Activated CD8-positive, alpha-beta memory T cell treated with anti-CD3 and anti-CD28 coated beads, Interleukin-2, amount 50 U/mL, for 4 hours (primary cell): ENCODE data around the gene SFTPD.
"Not testable (repeated sequence)": the region's sequence is repeated elsewhere in the genome, so short reads cannot be mapped to it uniquely, and the experiment has no call there.

Experiments used
- DNase-seq: peaks from one replicate; pipeline ENCODE4 v3.0.0-alpha.2; 2020

The SFTPD gene

DNA sequence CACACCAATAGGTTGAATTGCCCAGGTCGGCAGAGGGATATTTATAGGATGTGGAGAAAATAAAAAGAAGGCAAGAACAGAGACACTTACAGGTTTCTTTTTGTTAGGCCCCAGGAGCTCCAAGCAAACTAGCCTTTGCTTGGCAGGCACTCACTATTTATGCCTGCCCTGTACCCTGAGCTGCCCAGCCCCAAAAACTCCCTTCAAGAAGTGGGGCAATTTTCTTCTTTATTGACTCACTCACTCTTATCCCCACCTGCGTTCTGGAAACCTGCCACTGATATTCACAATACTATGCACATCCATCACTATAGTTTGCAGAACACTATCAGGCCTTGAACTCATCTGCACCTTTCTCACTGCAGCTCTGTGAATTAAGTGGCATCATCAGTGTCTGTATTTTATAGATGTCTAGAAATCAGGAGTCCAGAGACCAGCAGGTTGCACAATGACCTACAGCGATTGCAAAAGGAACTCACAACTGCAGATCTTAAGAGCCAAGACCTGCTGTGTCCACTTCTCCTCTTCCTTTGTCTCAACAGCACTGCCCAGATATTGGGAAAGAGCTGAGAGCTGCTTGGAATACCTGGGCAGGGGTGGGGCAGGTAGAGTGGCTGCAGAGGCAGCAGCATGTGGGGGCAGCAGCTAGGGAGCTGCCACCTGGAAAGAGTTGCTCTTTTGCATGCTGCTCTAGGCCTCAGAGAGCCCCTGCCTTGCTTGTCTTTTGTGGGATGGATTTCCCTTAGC lies at the start of gene SFTPD:
TSS of gene SFTPD (minus strand) at position 130 of the 747 bp plus-strand sequence. CDS start 2,446 bp downstream, outside the sequence.
- DNase-seq, result no peak

DNA sequence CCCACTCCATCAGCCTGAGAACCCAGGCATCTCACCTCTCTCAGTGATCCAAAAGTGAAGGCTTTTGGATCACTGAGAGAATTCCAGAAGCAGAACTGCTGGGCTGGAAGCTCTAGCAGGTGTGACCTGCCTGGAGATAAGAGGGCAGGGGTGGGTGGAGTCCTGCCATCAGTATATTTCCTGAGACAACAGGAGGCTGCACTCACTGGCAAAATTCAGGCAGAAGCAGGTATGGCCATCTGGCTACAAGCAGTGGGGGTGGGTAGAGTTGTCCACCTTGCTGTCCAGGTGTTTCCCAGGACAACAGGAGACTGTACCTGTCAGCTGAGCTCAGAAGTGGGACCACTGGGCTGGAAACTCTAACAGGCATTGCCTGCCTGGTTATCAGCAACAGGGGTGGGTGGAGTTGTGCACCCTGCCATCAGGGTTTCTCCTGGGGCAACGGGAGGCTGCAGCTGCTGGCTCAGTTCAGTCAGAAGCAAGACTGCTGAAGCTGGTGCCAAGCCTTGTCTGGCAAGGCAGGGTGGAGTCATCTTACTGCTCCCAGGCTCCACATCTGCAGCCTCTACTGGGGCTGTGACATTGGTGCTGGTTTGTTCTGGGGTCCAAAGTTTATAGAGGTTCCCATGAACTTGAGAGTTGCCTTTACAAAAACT lies 47.2 kb upstream of the SFTPD start:
- no peak for DNase-seq

DNA sequence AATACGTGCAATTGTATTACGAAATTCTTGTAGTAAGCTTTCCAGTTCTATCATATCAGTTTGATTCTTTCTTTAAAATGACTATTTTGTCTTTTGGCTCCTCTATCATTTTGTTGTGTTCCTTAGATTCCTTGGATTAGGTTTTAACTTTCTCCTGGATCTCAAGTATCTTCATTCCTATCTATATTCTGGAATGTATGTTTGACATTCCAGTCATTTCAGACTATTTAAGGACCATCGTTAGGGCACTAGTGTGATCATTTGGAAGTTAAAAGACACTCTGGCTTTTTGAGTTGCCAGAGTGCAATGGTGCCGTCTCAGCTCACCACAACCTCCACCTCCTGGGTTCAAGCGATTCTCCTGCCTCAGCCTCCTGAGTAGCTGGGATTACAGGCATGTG lies 45.7 kb upstream of the SFTPD start:
- no peak for DNase-seq

DNA sequence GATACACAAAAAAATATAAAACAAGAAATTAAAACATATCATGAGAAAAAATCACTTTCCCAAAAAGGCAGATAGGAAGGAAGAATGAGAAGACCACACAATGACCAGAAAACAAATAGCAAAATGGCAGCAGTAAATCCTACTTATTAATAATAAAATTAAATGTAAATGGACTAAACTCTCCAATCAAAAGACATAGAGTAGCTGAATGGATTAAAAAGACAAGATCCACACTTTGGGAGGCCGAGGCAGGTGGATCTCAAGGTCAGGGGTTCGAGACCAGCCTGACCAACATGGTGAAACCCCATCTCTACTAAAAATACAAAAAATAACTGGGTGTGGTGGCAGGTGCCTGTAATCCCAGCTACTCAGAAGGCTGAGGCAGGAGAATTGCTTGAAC lies 39.3 kb upstream of the SFTPD start:
- not testable (repeated sequence) for DNase-seq

DNA sequence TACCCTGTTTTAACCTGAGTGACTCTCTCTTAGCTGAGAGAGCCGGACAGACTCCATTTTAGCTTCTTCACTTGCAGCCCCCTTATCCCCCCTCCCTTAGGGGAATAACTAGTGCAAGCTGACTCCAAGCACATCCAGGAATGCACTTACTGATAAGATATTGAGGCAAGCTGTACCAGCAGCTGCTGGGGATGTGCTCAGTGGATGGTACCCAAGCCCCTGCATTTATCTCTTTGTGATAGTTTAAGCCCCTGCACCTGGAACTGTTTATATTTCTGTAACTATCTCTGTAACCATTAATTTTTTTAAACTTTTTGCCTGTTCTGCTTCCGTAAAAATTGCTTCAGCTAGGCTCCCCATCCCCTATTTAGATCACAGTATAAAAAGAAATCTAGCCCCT lies 37.8 kb upstream of the SFTPD start:
- DNase-seq, result not testable (repeated sequence)

DNA sequence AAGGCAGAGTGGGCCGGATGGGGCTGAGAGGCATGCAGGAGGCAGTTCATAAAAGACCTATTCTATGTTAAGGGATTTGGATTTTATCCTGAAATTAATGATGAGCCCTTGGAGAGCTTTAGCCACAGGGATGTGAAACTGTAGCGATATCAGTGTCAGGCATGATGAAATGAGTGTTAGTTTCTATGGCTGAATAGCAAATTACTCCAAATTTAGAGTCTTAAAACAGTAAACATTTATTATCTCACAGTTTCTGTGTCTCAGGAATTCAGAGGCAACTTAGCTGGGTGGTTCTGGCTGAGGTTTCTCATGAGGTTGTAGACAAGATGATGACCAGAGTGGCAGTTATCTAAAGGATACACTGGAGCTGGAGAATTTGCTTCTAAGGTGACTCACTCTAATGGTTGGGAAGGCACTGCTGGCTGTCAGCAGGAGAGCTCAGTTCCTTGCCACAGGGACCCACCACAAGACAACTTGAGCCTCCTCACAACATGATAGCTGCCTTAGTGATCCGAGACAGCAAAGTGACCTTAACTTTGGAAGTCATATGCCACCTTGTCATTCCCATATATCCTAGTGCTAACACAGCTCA lies 36.7 kb upstream of the SFTPD start:
- no peak for DNase-seq

DNA sequence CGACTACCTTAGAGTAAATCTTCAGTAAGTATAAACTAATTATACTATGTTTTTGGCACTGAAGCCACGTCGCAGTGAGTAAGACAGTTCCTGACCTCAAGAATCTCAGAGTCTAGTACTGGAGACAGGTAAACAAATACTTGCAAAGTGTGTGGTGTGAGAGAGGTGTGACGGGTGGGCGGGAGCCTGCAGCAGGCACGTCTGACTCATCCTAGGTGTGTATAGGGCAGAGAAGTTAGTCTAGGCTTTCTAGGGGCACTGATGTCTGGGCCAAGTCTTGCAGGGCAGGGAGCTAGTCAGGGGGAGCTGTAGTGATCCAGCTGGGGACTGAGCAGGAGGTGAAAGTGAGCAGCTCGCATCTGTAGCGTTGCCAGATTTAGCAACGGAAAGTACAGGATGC lies 35.9 kb upstream of the SFTPD start:
- DNase-seq, result no peak

DNA sequence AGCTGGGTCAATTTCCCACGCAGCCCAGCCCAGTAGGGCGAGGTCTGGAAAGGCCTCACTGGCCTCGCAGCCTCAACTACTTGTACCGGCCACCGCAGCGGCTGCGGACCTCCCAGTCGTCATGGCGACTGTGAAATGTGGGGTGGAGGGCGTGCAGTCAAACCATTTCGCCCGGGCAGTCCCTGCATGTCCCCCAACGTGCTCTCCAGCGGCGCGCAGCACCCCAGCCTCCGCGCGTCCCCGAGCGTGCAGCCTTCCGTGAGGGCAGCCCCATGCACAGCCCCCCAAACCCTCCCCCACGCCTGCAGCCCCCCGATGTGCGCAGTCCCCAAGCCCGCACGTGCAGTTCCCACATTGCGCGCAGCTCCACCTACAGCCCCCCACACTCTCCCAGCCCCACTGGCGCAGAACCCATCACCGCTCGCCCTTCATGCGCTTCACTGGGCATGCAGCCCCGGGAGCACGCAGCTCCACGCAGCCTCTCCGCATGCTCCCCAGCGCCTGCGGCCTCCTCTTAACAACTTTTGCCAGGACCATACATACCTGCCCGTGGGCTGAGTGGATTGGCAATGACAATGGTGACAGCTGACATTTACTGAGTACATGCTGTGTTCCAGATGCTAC lies 34.5 kb upstream of the SFTPD start:
- DNase-seq, result no peak

DNA sequence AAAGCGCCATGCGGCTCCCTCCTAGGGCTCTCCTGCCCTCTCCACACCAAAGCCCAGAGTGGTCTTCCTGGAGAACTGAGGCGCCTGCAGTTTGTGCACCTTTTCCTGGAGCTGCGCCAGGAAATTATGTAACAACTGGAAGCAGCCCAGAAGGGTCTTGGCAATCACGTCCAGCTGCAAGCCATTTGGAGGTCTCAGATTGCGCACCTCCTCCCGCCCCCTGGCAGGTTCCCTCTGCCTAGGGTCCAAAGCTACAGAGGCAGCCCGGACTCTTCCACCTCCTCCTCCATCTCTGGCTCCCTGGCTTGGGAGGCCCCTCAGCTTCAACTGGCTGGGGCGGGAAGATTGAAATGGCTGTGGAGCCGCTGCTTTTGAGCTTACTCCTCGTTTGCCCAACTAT lies 34.0 kb upstream of the SFTPD start:
- DNase-seq, result no peak

DNA sequence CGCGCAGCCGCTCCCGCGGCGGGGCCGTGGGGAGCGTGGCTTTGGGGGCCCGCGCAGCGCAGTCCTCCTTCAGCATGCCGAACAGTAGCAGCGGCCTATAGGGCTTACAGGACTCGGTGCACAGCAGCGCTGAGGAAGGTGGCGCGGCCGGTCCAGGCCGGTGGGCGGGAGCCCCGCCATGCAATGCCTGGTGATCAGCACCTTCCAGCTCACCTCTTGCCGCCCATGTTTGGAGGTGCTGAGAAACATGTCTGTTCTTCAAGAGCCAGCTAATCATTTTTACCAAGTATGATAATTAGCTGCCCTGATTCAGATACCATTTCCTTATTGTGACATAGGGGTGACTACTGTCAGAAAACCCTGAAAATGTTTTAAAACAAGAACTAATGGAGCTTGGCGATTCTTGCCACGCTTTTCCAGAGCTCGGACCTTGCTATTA lies 33.5 kb upstream of the SFTPD start:
- DNase-seq, result no peak

DNA sequence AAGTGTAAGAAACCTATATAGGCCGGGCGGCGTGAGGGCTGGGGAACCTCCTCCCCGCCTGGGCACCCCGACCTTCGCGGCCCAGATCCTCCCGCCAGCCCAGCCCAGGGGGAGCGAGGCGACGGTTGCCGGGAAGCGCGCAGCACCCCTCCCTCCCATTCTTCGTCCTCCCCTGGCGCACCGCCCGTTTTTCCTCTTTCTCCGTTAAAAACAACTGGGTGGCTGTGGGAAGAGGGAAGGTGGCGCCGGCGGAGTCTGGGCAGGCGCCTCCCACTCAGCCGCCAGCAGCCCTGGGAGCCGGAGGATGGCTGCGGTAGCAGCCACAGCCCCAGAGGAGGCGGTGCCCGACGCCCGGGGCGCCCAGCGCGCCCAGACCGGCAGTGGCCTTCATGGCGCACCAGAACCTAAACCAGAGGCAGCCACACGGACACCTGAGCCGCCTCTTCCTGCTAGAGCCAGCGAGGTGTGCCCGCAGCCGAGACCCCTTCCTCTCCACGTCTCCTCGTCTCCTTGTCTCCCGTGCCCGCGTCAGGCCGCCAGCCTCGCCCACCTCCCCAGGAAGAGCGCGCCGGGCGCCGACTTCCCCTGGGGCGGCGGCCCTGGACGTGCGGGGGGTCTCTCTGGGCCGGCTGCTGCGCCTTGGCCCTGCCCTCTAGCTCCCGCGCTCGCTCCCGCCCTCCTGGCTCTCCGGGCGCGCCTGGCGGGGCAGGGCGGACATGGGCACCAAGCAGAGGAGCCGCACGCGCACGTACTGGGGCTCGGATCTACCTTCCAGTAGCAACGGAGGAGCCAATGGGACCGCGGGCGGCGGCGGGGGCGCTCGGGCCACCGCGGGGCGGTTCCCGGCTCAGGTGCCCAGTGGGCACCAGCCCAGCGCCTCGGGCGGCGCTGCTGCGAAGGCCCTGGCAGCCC lies 32.8 kb upstream of the SFTPD start:
- no peak for DNase-seq

DNA sequence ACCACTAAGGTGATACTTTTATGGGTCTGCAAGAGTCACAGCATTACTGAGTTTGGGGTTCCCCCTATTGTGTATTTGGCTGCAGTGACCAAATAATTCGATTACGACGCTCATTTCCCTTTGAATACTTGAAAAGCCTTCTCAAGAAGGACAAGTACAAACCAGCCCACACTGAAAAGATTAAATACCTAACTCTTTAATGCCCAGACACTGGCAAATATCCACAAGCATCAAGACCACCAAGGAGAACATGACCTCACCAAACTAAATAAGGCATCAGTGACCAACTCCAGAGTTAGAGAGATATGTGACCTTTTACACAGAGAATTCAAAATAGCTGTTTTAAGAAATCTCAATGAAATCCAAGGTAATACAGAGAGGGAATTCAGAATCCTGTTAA lies 31.8 kb upstream of the SFTPD start:
- no peak for DNase-seq

DNA sequence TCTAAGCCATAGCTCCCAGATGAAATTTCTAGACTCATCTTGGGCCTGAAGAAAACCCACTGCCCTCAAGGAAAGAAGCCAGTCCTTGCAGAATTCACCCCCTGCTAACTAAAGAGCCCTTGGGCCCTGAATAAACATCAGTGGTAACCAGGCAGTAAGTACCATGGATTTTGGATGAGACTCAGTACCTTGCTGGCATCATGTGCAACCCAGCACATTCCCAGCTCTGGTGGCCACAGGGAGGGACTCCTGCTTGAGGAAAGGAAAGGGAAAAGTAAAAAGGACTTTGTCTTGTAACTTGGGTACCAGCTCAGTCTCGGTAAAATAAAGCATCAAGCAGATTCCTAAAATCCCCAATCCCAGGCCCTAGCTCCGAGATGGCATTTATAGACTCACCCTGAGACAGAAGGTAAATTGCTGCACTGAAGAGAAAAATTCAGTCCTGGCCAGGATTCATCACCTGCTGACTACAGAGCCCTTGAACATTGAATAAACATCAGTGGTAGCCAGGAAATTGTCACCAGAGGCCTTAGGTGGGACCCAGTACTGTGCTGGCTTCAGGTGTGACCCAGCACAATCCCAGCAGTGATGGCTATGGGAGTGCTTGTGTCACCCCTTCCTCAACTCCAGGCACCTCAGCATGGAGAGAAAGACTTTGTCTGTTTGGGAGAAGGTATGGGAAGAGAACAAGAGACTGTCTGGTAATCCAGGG lies 31.2 kb upstream of the SFTPD start:
- no peak for DNase-seq

DNA sequence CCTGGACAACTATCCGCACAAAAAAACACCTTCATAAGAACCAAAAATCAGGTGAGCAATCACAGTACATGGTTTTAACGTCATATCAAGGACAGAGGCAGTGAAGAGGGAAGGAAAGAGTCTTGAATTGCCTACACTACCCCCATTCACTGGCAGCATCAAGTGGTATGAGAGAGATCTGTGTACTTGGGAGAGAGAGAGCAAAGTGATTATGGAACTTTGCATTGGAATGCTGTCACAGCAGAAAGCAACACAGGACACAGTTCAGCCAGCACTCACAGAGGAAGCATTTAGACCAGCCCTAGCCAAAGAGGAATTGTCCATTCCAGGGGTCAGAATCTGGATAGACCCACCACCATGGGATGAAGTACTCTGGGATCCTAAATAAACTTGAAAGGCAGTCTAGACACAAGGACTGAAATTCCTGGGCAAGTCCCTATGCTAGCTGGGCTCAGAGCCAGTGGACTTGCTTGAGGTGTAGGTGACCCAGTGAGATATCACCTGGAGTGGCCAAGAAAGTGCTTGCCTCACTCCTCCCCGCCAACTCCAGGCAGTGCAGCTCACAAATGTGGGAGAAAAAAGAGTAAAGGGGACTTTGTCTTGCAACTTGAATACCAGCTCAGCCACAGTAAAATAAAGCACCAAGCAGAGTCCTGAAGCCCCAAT lies 30.5 kb upstream of the SFTPD start:
- no peak for DNase-seq

DNA sequence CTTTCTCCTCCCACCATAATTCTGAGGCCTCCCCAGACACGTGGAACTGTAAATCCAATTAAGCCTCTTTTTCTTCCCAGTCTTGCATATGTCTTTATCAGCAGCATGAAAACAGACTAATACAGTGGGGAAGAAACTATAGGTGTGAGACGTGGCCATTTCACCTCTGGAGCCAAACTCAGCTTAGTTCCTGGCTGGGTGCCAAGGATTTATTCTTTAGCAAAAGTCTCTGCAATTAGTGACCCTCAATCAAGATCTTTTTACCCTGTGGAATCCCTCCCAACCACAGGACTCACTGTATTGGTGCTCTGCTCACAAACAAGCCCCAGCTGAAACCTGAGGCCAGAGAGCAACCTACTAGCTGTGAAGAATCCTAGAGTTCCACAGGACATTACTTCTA lies 28.1 kb upstream of the SFTPD start:
- DNase-seq, result no peak

DNA sequence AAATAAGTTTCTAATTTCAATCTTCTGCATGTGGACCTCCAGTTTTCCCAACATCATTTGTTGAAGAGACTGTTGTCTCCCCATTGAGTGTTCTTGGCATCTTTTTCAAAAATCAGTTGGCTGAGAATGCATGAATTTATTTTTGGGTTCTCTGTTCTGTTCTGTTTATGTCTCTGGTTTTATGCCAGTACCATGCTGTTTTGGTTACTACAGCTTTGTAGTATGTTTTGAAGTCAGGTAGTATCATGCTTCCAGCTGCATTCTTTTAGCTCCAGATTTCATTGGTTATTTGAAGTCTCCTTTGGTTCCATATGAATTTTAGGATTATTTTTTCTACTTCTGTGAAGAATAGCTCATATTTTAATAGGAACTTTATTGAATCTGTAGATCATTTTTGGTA lies 21.2 kb upstream of the SFTPD start:
- DNase-seq, result no peak

DNA sequence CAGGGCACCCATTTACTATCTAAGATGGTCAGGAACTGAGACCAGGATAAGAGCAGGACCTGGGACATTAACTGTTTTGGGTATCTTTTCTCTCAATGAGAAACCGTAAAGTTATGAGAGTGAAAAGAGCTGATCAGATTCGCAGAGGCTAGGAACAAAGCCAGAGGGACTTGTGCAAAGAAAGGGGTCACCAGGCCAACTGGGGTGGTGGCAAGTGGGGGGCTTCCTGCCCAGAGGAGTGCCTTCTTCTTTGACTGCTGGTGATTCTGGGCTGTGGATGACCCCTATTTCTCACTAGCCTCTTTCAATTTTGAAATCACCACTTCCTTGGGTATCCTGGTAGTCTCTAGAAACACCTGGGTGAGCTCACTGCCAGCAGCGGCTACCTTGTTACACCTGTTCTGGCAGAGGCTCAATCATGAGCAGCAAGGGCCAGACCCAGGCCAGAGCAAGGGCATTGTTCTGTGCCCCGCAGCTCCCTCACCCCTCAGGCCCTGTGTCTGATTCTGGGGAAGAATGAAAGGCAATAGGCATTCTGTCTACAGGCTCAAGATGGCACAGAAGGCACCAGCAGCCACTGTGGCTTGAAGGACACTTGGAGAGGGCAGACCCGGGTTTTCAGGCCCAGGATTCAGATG lies 999 bp downstream of the SFTPD start:
- no peak for DNase-seq

DNA sequence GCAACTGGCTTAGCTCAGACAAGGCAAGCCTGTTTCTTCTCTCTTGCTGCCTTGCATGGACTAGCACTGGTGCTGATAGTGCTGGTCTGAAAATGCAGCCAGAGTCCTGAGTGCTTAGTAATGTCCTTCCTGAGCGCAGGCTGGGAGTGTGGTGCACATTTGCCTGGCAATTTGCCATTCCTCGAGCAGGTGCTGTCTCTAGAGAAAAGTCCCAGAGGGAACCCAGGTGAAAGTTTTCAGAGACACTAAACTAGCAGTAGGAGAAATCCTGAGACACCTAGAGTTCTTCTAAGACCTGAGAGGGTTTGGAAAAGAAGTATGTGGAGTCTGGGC lies 1.9 kb downstream of the SFTPD start:
- no peak for DNase-seq

DNA sequence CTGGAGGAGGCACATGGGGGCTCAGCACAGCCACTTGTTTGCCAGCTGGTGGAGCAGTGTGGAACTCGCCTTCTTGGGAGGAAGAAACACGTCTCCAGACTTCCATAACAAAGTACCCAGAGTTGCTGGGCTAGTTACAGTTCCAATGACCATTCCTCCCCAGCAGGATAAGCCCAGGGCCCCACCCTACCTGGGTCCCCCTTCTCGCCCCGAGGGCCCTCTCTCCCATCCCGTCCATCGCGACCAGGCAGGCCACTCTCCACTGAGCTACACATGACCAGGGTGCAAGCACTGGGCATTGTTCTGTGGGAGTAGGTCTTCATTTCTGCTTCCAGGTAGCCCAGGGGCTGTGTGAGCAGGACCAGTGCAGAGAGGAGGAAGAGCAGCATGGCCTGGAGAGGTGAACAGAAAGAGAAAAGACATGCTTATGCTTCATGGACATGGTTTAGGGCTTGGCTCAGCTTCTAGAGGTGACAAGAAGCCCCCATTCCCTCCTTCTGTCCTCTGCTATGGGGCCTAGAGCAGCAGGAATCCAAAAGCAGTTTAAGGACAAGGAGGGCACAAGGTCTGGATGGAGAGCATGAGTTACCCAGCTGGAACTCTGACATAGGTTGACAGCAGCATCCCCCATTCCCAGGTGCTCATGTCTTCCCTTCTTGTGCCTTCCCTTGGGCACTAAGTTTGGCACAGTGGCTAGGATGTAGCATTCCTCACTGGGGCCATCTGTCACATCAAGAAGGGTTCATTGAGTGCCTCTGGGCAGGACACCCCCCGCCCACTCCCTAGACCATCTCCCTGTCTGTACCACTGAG lies 2.4 kb downstream of the SFTPD start:
- DNase-seq, result no peak
